HG03442 (cell line): ENCODE results near the gene VPS9D1.

Source experiments
- ATAC-seq: cut with Tn5 transposase; IDR thresholded peaks from one replicate; pipeline ENCODE4 v1.9.1; 2021; ENCODE audit warnings: mild to moderate bottlenecking, moderate library complexity; ENCODE audit not compliant: unreplicated experiment

The VPS9D1 gene

GRCh38 chr16:89733322-89733721 is 12.6 kb upstream of the VPS9D1 start:
- ATAC-seq: no peak

GRCh38 chr16:89732918-89733242 is 12.2 kb upstream of the VPS9D1 start:
- ATAC-seq: no peak

GRCh38 chr16:89732142-89732917 is 11.6 kb upstream of the VPS9D1 start:
- ATAC-seq: no peak

- no peak for ATAC-seq
Measured at GRCh38 chr16:89730610-89731234, 10.0 kb upstream of the VPS9D1 start.

- no peak for ATAC-seq
Measured at GRCh38 chr16:89729863-89730593, 9.3 kb upstream of the VPS9D1 start.

GRCh38 chr16:89729293-89729692 is 8.6 kb upstream of the VPS9D1 start:
- ATAC-seq: no peak

- no peak for ATAC-seq
Measured at GRCh38 chr16:89727406-89728120, 6.9 kb upstream of the VPS9D1 start.

- ATAC-seq: no peak
Measured at GRCh38 chr16:89723279-89724250, 2.9 kb upstream of the VPS9D1 start.

- peak; percentile 6 for ATAC-seq
Measured at GRCh38 chr16:89722392-89723278, 1.9 kb upstream of the VPS9D1 start.

- ATAC-seq: peak; percentile 25
Measured at GRCh38 chr16:89721546-89722391, 1.1 kb upstream of the VPS9D1 start.

- peak; percentile 14 for ATAC-seq
Measured at GRCh38 chr16:89720551-89720812, 216 bp downstream of the VPS9D1 start.

- ATAC-seq: no peak
Measured at GRCh38 chr16:89717688-89718505, 2.8 kb downstream of the VPS9D1 start.

GRCh38 chr16:89716916-89717687 is 3.6 kb downstream of the VPS9D1 start:
- no peak for ATAC-seq

- no peak for ATAC-seq
Measured at GRCh38 chr16:89716493-89716892, 4.2 kb downstream of the VPS9D1 start.

GRCh38 chr16:89712274-89712781 is 8.4 kb downstream of the VPS9D1 start:
- ATAC-seq: no peak

GRCh38 chr16:89711601-89712273 is 9.0 kb downstream of the VPS9D1 start:
- ATAC-seq: peak; percentile 54
